Neural cell (in vitro differentiated cells): ENCODE measurements around the gene EIF2S2.

Experiments
- CTCF ChIP-seq: fragments of 450-650 bp; IDR thresholded peaks from 2 replicates; pipeline ENCODE4 v1.5.1; 2014; ENCODE audit warnings: antibody characterized with exemption, mild to moderate bottlenecking, moderate library complexity; ENCODE audit not compliant: poor library complexity, severe bottlenecking
- EP300 ChIP-seq: fragments of 450-650 bp; conservative IDR thresholded peaks from 2 replicates; pipeline ENCODE4 v1.6.1; 2014; ENCODE audit warnings: antibody characterized with exemption, mild to moderate bottlenecking, moderate library complexity; ENCODE audit not compliant: poor library complexity, severe bottlenecking
- EZH2 ChIP-seq: fragments of 200-600, 300-800 bp; shearing (Covaris generic), sonication (generic); IDR thresholded peaks from 2 replicates; pipeline ENCODE4 v1.6.1; 2014; ENCODE audit warnings: antibody characterized with exemption, low read length, borderline replicate concordance, mild to moderate bottlenecking; ENCODE audit not compliant: insufficient read depth, poor library complexity, severe bottlenecking
- MXI1 ChIP-seq: fragments of 450-650 bp; conservative IDR thresholded peaks from 2 replicates; pipeline ENCODE4 v1.6.1; 2014; ENCODE audit warnings: antibody characterized with exemption, mild to moderate bottlenecking; ENCODE audit not compliant: poor library complexity, severe bottlenecking
- POLR2AphosphoS5 ChIP-seq: IDR thresholded peaks from 2 replicates; pipeline ENCODE4 v1.6.1; 2012
- RAD21 ChIP-seq: fragments of 450-650 bp; conservative IDR thresholded peaks from 2 replicates; pipeline ENCODE4 v1.6.1; 2014; ENCODE audit warnings: antibody characterized with exemption, mild to moderate bottlenecking, moderate library complexity
- REST ChIP-seq: IDR thresholded peaks from 2 replicates; pipeline ENCODE4 v1.6.1; 2012; ENCODE audit warnings: borderline replicate concordance

- TF ChIP-seq REST (no peak), CTCF (no peak), POLR2AphosphoS5 (no peak), EP300 (no peak), RAD21 (no peak), EZH2 (no peak), MXI1 (no peak)
Measured at GRCh38 chr20:34070859-34071258, 41.2 kb downstream of the EIF2S2 start.
